ENCODE results near the gene RFX2.

DNA sequence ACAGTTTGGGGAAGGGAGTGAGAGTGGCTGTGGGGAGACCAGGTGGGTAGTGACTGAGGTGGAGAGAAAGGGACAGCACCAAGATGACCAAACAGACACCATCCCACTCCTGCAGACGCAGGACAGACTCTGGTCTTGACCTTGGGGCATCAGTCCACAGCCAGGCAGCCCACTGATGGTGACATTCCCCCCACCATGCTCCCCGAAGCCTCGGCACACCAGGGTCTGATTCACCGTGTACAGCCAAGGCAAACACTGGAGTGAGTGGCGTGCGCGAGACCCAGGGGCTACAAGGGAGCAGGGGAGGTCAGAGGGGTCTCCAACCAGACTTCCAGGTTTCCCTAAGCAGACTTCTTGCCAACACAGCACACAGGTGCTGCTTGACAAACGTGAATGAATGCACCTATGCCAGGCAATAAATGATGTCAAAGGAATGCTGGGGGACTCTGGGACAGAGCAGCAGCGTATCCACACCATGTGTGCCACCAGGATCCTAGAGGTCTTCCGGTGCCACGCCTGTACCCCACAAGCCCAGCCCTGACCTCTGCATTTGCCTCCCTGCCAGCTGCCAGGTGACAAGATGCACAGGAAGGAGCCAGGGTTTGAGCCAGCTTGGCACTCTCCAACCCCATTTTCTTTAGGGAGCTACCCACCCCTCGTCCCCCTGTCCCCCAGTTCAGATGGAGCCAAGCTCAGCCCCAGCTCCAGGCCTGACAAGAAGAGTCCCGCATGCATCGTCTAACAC is 150.9 kb downstream of the RFX2 start:
- TF ChIP-seq, protein P1, sequence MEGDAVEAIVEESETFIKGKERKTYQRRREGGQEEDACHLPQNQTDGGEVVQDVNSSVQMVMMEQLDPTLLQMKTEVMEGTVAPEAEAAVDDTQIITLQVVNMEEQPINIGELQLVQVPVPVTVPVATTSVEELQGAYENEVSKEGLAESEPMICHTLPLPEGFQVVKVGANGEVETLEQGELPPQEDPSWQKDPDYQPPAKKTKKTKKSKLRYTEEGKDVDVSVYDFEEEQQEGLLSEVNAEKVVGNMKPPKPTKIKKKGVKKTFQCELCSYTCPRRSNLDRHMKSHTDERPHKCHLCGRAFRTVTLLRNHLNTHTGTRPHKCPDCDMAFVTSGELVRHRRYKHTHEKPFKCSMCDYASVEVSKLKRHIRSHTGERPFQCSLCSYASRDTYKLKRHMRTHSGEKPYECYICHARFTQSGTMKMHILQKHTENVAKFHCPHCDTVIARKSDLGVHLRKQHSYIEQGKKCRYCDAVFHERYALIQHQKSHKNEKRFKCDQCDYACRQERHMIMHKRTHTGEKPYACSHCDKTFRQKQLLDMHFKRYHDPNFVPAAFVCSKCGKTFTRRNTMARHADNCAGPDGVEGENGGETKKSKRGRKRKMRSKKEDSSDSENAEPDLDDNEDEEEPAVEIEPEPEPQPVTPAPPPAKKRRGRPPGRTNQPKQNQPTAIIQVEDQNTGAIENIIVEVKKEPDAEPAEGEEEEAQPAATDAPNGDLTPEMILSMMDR (IDR thresholded peaks at IDR 0.05), result no peak
- TF ChIP-seq POLR2A (IDR thresholded peaks at IDR 0.05), result no peak

Measured in body of pancreas (tissue), 4 donors.